Epithelial cell of esophagus (primary cell): Measurements from ENCODE around the gene ARHGEF39.

Experiments
- DNase-seq: peaks from one replicate; pipeline ENCODE4 v3.0.0; 2010; ENCODE audit warnings: low read depth
- H3K4me3 ChIP-seq: 2 replicates; pipeline ENCODE4 v1.5.1; 2011; ENCODE audit warnings: mild to moderate bottlenecking, low read length, control low read depth
- CTCF ChIP-seq: IDR thresholded peaks from 2 replicates; pipeline ENCODE4 v1.5.1; 2011; ENCODE audit warnings: low read depth, mild to moderate bottlenecking, low read length, control low read depth, inconsistent platforms; ENCODE audit not compliant: insufficient read depth; ENCODE audit errors: missing control alignments

ARHGEF39 gene

GRCh38 chr9:35687306-35687705 is 22.3 kb upstream of the ARHGEF39 start:
- no peak for TF ChIP-seq CTCF
- no peak for DNase-seq
- H3K4me3 ChIP-seq = no peak overlapping the region

- H3K4me3 ChIP-seq = no peak overlapping the region
- no peak for TF ChIP-seq CTCF
- no peak for DNase-seq
Observed at GRCh38 chr9:35686222-35687203, 21.5 kb upstream of the ARHGEF39 start.

GRCh38 chr9:35685506-35685905 is 20.5 kb upstream of the ARHGEF39 start:
- no peak overlapping the region for H3K4me3 ChIP-seq
- no peak for TF ChIP-seq CTCF
- DNase-seq = no peak

- no peak for TF ChIP-seq CTCF
- DNase-seq = no peak
- no peak overlapping the region for H3K4me3 ChIP-seq
Observed at GRCh38 chr9:35684921-35685320, 19.9 kb upstream of the ARHGEF39 start.

GRCh38 chr9:35683323-35683722 is 18.3 kb upstream of the ARHGEF39 start:
- no peak for TF ChIP-seq CTCF
- no peak overlapping the region for H3K4me3 ChIP-seq
- DNase-seq = no peak

- no peak for TF ChIP-seq CTCF
- DNase-seq = no peak
- H3K4me3 ChIP-seq = no peak overlapping the region
Observed at GRCh38 chr9:35682520-35683315, 17.7 kb upstream of the ARHGEF39 start.
